Tibial nerve (tissue), 4 donors: ENCODE results near the gene DCXR. TPM values are rescaled to one million over a fixed set of nuclear protein-coding genes. Genes with fewer than 3 reads are reported as not detected.

ENCODE experiments used
- DNase-seq, 2 donors: peaks; one replicate each; pipeline ENCODE4 v3.0.0-alpha.2; 2019; ENCODE audit warnings: low spot score in 2 of 2
- H3K27ac ChIP-seq, 4 donors: fragments of 200-600 bp; sonication (generic) in 3 of 4; one replicate each; pipeline ENCODE4 v1.5.1; 2017 to 2019; ENCODE audit warnings: mild to moderate bottlenecking in 1 of 4
- H3K27me3 ChIP-seq, 2 donors: fragments of 200-600 bp; sonication (generic) in 1 of 2; one replicate each; pipeline versions ENCODE4 v1.5.1 to v1.6.0; 2017 to 2019
- H3K36me3 ChIP-seq, 3 donors: fragments of 200-600 bp; sonication (generic); one replicate each; pipeline ENCODE4 v1.5.1; 2018 to 2019
- H3K4me1 ChIP-seq, 4 donors: fragments of 200-600 bp; sonication (generic) in 3 of 4; one replicate each; pipeline ENCODE4 v1.5.1; 2017 to 2019
- H3K4me3 ChIP-seq, 4 donors: fragments of 200-600 bp; sonication (generic) in 3 of 4; one replicate each; pipeline ENCODE4 v1.5.1; 2017 to 2019; ENCODE audit warnings: mild to moderate bottlenecking in 1 of 4, moderate library complexity in 1 of 4
- H3K9me3 ChIP-seq, 4 donors: fragments of 200-600 bp; sonication (generic) in 3 of 4; one replicate each; pipeline ENCODE4 v1.5.1; 2017 to 2019
- EP300 ChIP-seq, 2 donors: sonication (generic); formaldehyde crosslinking; IDR thresholded peaks; one replicate each; pipeline ENCODE4 v1.6.1; 2017; ENCODE audit warnings: antibody characterized with exemption in 2 of 2, mild to moderate bottlenecking in 1 of 2
- POLR2A ChIP-seq, 2 donors: fragments of 450-650 bp; IDR thresholded peaks; one replicate each; pipeline ENCODE4 v1.6.1; 2017; ENCODE audit warnings: antibody characterized with exemption in 2 of 2, mild to moderate bottlenecking in 2 of 2, moderate library complexity in 2 of 2
- WGBS, 2 donors: methylation state at CpG; one replicate each; pipeline ENCODE4 v1.1.5; 2018; 5-methylcytosine and 5-hydroxymethylcytosine counted together
- total RNA-seq, 4 donors: library from RNA; depleted of rRNA; stranded (reverse); fragments of >200 nt; gene quantifications; one replicate each; pipeline ENCODE4 v1.1.0, GENCODE V29; 2016
- TF ChIP-seq, protein P1 (sequence below), 5 experiments: fragments of 200-600 bp in 3 of 5; fragments of 450-650 bp in 2 of 5; sonication (generic) in 3 of 5; IDR thresholded peaks; one replicate each; pipeline ENCODE4 v1.5.1; 2016 to 2019; ENCODE audit warnings: antibody characterized with exemption in 5 of 5, mild to moderate bottlenecking in 3 of 5, moderate library complexity in 2 of 5

The DCXR gene
- total RNA-seq, 4 donors from 2014 or later, result 236 to 347 (median 269) TPM

DNA sequence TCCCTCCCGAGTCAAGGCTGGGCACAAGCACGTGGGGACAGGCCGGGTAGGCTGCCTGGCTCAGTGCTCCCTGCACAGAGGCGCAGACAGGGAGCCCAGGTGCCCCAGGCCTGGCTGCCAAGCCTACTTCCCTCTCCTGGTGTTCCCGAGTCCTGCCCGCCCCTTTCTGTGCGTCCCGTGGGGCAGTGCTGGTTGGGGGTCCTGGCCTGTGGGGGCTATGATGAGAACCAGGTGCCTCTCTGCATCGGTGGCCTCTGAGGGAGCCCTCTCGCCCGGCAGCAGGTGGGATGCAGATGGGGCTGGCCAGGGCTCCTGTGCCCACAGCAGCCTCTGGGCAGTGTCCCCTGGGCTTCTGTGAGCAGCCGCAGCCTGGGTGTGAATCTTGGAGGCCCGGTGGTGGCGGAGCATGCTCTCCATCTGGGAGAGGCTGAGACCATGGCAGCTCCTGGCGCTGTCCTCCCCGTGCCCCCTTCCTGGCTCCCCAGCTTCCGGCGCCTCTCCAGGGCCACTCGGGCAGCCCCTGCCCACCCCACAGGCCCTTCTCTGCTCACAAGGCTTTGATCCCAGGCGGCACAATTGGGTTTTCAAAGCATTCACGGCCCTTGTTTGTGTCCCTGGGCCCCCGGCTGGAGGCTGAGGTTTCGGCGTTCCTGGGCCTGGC lies 22.1 kb downstream of the DCXR start:
- Histone ChIP-seq H3K27ac (no peak overlapping the region), H3K4me3 (no peak overlapping the region), H3K27me3 (no peaks in the 10 kb centered on the region), H3K9me3 (no peaks in the 10 kb centered on the region), H3K4me1 (peaks cover 0 to 14% (median 0%) of the 10 kb centered on the region in 4 donors), H3K36me3 (peaks cover 0 to 72% (median 0%) of the 10 kb centered on the region in 3 donors)
- no peak for DNase-seq
- WGBS, 2 donors, result 64 to 75% methylated on average over 20 to 24 of the region's 24 CpGs
- TF ChIP-seq POLR2A (IDR thresholded peaks at IDR 0.05) (no peak), EP300 (IDR thresholded peaks at IDR 0.05) (no peak)
- TF ChIP-seq, protein P1, sequence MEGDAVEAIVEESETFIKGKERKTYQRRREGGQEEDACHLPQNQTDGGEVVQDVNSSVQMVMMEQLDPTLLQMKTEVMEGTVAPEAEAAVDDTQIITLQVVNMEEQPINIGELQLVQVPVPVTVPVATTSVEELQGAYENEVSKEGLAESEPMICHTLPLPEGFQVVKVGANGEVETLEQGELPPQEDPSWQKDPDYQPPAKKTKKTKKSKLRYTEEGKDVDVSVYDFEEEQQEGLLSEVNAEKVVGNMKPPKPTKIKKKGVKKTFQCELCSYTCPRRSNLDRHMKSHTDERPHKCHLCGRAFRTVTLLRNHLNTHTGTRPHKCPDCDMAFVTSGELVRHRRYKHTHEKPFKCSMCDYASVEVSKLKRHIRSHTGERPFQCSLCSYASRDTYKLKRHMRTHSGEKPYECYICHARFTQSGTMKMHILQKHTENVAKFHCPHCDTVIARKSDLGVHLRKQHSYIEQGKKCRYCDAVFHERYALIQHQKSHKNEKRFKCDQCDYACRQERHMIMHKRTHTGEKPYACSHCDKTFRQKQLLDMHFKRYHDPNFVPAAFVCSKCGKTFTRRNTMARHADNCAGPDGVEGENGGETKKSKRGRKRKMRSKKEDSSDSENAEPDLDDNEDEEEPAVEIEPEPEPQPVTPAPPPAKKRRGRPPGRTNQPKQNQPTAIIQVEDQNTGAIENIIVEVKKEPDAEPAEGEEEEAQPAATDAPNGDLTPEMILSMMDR (IDR thresholded peaks at IDR 0.05), result no peak

DNA sequence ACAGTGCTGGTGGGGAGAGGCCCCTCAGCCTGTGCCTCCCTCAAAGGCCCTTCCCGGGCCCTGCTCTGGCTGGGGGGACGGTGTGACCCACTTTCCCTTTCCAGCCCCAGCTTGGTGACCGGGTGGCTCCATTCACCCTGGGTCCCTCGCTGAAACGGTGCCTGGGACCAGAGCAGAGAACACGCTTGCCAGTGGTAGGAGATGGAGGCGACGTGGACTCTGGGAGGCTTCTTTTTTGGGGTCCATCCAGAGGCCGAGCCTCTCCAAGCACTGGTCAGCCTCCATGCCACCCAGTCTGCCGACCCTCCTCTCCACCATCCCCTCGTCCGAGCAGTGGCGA lies 22.6 kb downstream of the DCXR start:
- Histone ChIP-seq H3K27ac (no peak overlapping the region), H3K27me3 (no peaks in the 10 kb centered on the region), H3K4me3 (no peak overlapping the region), H3K36me3 (peaks cover 0 to 73% (median 0%) of the 10 kb centered on the region in 3 donors), H3K9me3 (no peaks in the 10 kb centered on the region), H3K4me1 (peaks cover 0 to 10% (median 0%) of the 10 kb centered on the region in 4 donors)
- TF ChIP-seq, protein P1 (IDR thresholded peaks at IDR 0.05), result no peak
- TF ChIP-seq EP300 (IDR thresholded peaks at IDR 0.05) (no peak), POLR2A (IDR thresholded peaks at IDR 0.05) (no peak)
- WGBS, 2 donors, result 78 to 85% methylated on average over 12 of the region's 13 CpGs
- no peak for DNase-seq

DNA sequence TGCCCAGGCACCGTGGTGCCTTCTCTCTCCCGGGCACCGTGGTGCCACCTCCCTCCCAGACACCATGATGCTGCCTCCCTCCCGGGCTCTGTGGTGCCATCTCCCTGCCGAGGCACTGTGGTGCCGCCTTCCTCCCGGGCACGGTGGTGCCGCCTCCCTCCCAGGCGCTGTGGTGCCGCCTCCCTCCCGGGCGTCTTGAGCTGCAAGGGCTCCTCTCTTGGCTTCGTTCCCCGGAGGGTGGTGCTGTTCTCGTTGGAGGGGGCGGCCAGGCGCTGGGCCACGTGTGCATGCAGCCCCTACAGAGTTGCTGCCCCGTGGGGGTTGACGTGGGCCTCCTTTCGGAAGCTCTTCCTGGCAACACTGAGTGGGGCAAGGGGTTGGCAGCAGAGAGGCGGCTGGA lies 23.1 kb downstream of the DCXR start:
- WGBS, 2 donors, result 56 to 58% methylated on average over 15 to 22 of the region's 23 CpGs

DNA sequence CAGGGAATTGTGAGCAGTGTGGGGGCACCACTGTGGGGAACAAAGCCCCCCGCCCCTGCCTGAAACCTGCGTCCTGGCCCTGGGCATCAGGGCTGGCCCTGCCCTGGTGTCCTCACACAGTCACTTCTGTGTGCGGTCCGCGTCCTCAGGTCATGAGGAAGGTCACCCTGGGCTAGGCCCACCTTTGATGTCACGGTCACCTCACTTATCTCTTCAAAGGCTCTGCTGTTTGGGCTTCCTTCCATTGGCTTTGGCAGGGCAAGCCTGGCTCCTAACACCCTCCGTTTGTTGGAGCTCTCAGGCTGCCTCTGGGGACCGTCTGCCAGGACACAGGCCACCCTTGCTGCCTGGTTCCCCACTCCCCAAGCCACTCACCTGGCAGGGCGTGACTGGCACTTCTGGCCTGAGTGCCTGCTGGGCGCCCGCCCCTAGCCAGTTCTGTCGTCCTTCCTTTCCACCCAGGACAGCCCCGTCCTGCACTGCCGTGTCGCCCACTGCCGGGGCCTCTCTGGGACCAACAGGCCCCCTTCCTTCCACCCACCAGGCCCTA lies 23.6 kb downstream of the DCXR start:
- no peak overlapping the region for H3K27ac ChIP-seq
- H3K9me3 ChIP-seq, result no peaks in the 10 kb centered on the region
- no peak for TF ChIP-seq POLR2A (IDR thresholded peaks at IDR 0.05)
- no peak for TF ChIP-seq EP300 (IDR thresholded peaks at IDR 0.05)
- TF ChIP-seq, protein P1 (IDR thresholded peaks at IDR 0.05), result no peak
- WGBS, 2 donors, result 86 to 94% methylated on average over 11 to 16 of the region's 16 CpGs
- H3K36me3 ChIP-seq, result peaks cover 0 to 63% (median 0%) of the 10 kb centered on the region in 3 donors
- H3K4me1 ChIP-seq, result peaks cover 0 to 8% (median 1%) of the 10 kb centered on the region in 4 donors
- DNase-seq, result no peak
- H3K27me3 ChIP-seq, result no peaks in the 10 kb centered on the region
- no peak overlapping the region for H3K4me3 ChIP-seq

More for the DNA sequence above, 23.1 kb downstream of the DCXR start:
- Histone ChIP-seq H3K27ac (no peak overlapping the region), H3K4me3 (no peak overlapping the region), H3K9me3 (no peaks in the 10 kb centered on the region), H3K4me1 (peaks cover 0 to 4% (median 0%) of the 10 kb centered on the region in 4 donors), H3K36me3 (peaks cover 0 to 69% (median 0%) of the 10 kb centered on the region in 3 donors), H3K27me3 (no peaks in the 10 kb centered on the region)
- DNase-seq, result no peak
- TF ChIP-seq, protein P1 (IDR thresholded peaks at IDR 0.05), result peak in 2 of 5 experiments; percentile 6 to 20
- TF ChIP-seq POLR2A (IDR thresholded peaks at IDR 0.05) (no peak), EP300 (IDR thresholded peaks at IDR 0.05) (peak in 1 of 2 donors; percentile 9)

DNA sequence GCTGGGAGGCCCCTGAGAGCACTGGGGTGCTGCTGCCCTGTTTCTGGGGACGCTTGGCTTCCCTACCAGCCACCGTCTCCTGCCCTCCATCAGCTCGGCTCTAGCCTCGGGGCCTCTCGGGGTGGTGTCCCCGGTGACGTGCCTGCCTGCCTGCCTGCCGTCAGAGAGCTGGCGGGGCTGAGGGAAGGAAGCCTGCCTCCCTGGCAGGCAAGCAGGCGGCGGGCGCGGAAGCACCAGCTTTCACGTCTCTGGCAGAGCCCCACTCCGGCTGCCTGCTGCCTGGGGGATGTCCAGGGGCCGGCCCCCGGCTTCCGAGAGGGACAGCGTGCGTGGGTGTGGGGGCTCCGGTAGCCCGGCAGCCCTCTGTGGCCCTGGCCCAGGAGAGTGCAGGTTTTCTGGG lies 24.2 kb downstream of the DCXR start:
- Histone ChIP-seq H3K36me3 (peaks cover 0 to 58% (median 0%) of the 10 kb centered on the region in 3 donors), H3K4me1 (peaks cover 0 to 13% (median 3%) of the 10 kb centered on the region in 4 donors), H3K9me3 (no peaks in the 10 kb centered on the region), H3K27ac (peak overlapping the region in 1 of 4 donors; percentile 20), H3K4me3 (no peak overlapping the region), H3K27me3 (no peaks in the 10 kb centered on the region)
- 64 to 79% methylated on average over 13 to 22 of the region's 22 CpGs for WGBS, 2 donors
- no peak for DNase-seq
- TF ChIP-seq, protein P1 (IDR thresholded peaks at IDR 0.05), result no peak
- TF ChIP-seq POLR2A (IDR thresholded peaks at IDR 0.05) (no peak), EP300 (IDR thresholded peaks at IDR 0.05) (no peak)
